ENCODE results near the gene SPRYD7.

DNA sequence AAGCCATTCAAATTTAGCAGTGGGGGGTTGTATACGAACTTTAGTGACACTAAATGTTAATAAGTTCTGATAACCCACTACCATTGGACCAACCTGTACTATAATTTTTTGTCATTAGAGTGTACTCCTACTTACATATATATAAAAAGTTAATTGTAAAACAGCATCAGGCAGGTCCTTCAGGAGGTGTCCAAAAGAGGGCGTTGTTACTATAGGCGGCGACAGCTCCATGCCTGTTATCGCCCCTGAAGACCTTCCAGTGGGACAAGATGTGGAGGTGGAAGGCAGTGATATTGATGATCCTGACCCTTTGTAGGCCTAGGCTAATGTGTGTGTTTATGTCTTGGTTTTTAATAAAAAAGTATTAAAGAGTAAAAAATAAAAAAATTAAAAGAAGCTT lies 27.5 kb downstream of the SPRYD7 start:
- no peak for TF ChIP-seq NFE2L2 (IDR thresholded peaks at IDR 0.05; ENCODE audit: low read length)
- TF ChIP-seq KLF6 (CRISPR knock-in tag; IDR thresholded peaks at IDR 0.05): no peak
- no peak for TF ChIP-seq FOXM1 (CRISPR knock-in tag; IDR thresholded peaks at IDR 0.05)
- TF ChIP-seq CTCF (CRISPR knock-in tag; IDR thresholded peaks at IDR 0.05): no peak; the same call in 1 of the 2 replicates
- TF ChIP-seq MTA1 (CRISPR knock-in tag; IDR thresholded peaks at IDR 0.05; ENCODE audit: borderline replicate concordance): no peak
- no peak for TF ChIP-seq GTF2F1 (IDR thresholded peaks at IDR 0.05; ENCODE audit: low read length)
- no peak for TF ChIP-seq ZXDC (CRISPR knock-in tag; IDR thresholded peaks at IDR 0.05)
- TF ChIP-seq SALL1 (CRISPR knock-in tag; IDR thresholded peaks at IDR 0.05): no peak
- TF ChIP-seq MYNN (CRISPR knock-in tag; IDR thresholded peaks at IDR 0.05; ENCODE audit: low read depth): no peak
